Liver (tissue), 9 donors: ENCODE results near the gene CTNS. TPM values are rescaled to one million over a fixed set of nuclear protein-coding genes. Genes with fewer than 3 reads are reported as not detected.

ENCODE experiments used
- DNase-seq: peaks from one replicate; pipeline ENCODE4 v3.0.0-alpha.2; 2017; ENCODE audit warnings: low spot score
- H3K27ac ChIP-seq, 2 donors: one replicate each; pipeline ENCODE4 v1.7.0; 2013; ENCODE audit warnings: inconsistent platforms in 2 of 2, low read length in 2 of 2, control low read depth in 1 of 2, low read depth in 1 of 2, mild to moderate bottlenecking in 1 of 2
- H3K27me3 ChIP-seq, 4 donors: one replicate each; pipeline versions ENCODE4 v1.6.1 to v1.7.0; 2013; ENCODE audit warnings: low read length in 3 of 4, inconsistent platforms in 1 of 4, mild to moderate bottlenecking in 1 of 4, moderate library complexity in 1 of 4; ENCODE audit not compliant: control insufficient read depth in 4 of 4, insufficient read depth in 4 of 4
- H3K36me3 ChIP-seq, 4 donors: one replicate each; pipeline versions ENCODE4 v1.6.1 to v1.7.0; 2013; ENCODE audit warnings: low read length in 3 of 4, mild to moderate bottlenecking in 3 of 4, low read depth in 1 of 4, moderate library complexity in 1 of 4; ENCODE audit not compliant: control insufficient read depth in 4 of 4, insufficient read depth in 3 of 4
- H3K4me1 ChIP-seq, 4 donors: one replicate each; pipeline versions ENCODE4 v1.6.1 to v1.7.0; 2013; ENCODE audit warnings: low read length in 3 of 4, mild to moderate bottlenecking in 3 of 4, moderate library complexity in 1 of 4; ENCODE audit not compliant: control insufficient read depth in 4 of 4, insufficient read depth in 4 of 4
- H3K4me3 ChIP-seq, 3 donors: one replicate each; pipeline versions ENCODE4 v1.6.1 to v1.7.0; 2013; ENCODE audit warnings: low read length in 3 of 3, control low read depth in 1 of 3, low read depth in 1 of 3, mild to moderate bottlenecking in 1 of 3
- H3K9ac ChIP-seq, 2 donors: one replicate each; pipeline ENCODE4 v1.7.0; 2013; ENCODE audit warnings: low read length in 2 of 2, mild to moderate bottlenecking in 2 of 2, moderate library complexity in 2 of 2, control low read depth in 1 of 2, low read depth in 1 of 2
- H3K9me3 ChIP-seq, 4 donors: one replicate each; pipeline versions ENCODE4 v1.6.1 to v1.7.0; 2013; ENCODE audit warnings: low read length in 3 of 4; ENCODE audit not compliant: control insufficient read depth in 4 of 4
- ATF3 ChIP-seq: IDR thresholded peaks from 2 replicates; pipeline ENCODE4 v1.6.1; 2016; ENCODE audit warnings: antibody characterized with exemption
- GABPA ChIP-seq, 2 donors: IDR thresholded peaks in 1 of 2; conservative IDR thresholded peaks in 1 of 2; 2 replicates each; pipeline ENCODE4 v1.6.1; 2016; ENCODE audit warnings: antibody characterized with exemption in 2 of 2, mild to moderate bottlenecking in 1 of 2, moderate library complexity in 1 of 2
- HNF4A ChIP-seq, 2 donors: conservative IDR thresholded peaks; 2 replicates each; pipeline ENCODE4 v1.6.1; 2016; ENCODE audit warnings: antibody characterized with exemption in 2 of 2, mild to moderate bottlenecking in 2 of 2
- MAX ChIP-seq: IDR thresholded peaks from 2 replicates; pipeline ENCODE4 v1.6.1; 2016; ENCODE audit warnings: antibody characterized with exemption
- NR2F2 ChIP-seq: IDR thresholded peaks from 2 replicates; pipeline ENCODE4 v1.6.1; 2016; ENCODE audit warnings: antibody characterized with exemption
- RAD21 ChIP-seq, 2 donors: IDR thresholded peaks; 2 replicates each; pipeline ENCODE4 v1.6.1; 2016; ENCODE audit warnings: antibody characterized with exemption in 2 of 2, mild to moderate bottlenecking in 2 of 2
- RXRA ChIP-seq, 2 donors: IDR thresholded peaks; 2 replicates each; pipeline ENCODE4 v1.6.1; 2017 to 2018; ENCODE audit warnings: antibody characterized with exemption in 2 of 2, mild to moderate bottlenecking in 1 of 2
- SP1 ChIP-seq: IDR thresholded peaks from 2 replicates; pipeline ENCODE4 v1.6.1; 2018; ENCODE audit warnings: antibody characterized with exemption, mild to moderate bottlenecking
- YY1 ChIP-seq: IDR thresholded peaks from 2 replicates; pipeline ENCODE4 v1.6.1; 2016; ENCODE audit warnings: antibody characterized with exemption, mild to moderate bottlenecking
- WGBS: extraction: QIAGEN DNeasy Blood & Tissue Kit; methylation state at CpG from one replicate; pipeline ENCODE4 v1.1.7; 2013; 5-methylcytosine and 5-hydroxymethylcytosine counted together
- polyA plus RNA-seq, 2 donors: library from polyadenylated mRNA; stranded (reverse) in 1 of 2; unstranded in 1 of 2; fragments of 200-250 nt in 1 of 2; fragments of >200 nt in 1 of 2; fragmentation: Nextera tagmentation in 1 of 2; extraction: Ambion mirVana in 1 of 2; gene quantifications; one replicate each; pipeline versions ENCODE4 v1.2.1 to v1.2.3, GENCODE V29; 2013 to 2015
- total RNA-seq, 2 donors: library from RNA; depleted of rRNA; stranded (reverse); fragments of >200 nt; gene quantifications; one replicate each; pipeline ENCODE4 v1.2.3, GENCODE V29; 2014
- TF ChIP-seq, protein P1 (sequence below): IDR thresholded peaks from 2 replicates; pipeline ENCODE4 v1.6.1; 2016; ENCODE audit warnings: antibody characterized with exemption
- TF ChIP-seq, protein P2 (sequence below): IDR thresholded peaks from 2 replicates; pipeline ENCODE4 v1.6.1; 2016; ENCODE audit warnings: antibody characterized with exemption, mild to moderate bottlenecking
- donor health status: healthy.
- donor health status: healthy.
- donor health status: healthy.
- donor health status: healthy.
- donor health status: healthy.

Gene CTNS
- total and polyA plus RNA-seq, 4 donors: 6.6 to 15.3 (median 9.6) TPM

GRCh38 chr17:3613124-3613523, 23.4 kb upstream of the CTNS start:
- Histone ChIP-seq H3K36me3 (peaks cover 13 to 68% (median 46%) of the 10 kb centered on the region in 4 donors), H3K4me3 (no peak overlapping the region), H3K27ac (no peak overlapping the region), H3K9me3 (no peaks in the 10 kb centered on the region), H3K9ac (no peak overlapping the region), H3K4me1 (peaks cover 0 to 13% (median 8%) of the 10 kb centered on the region in 4 donors), H3K27me3 (no peaks in the 10 kb centered on the region)
- no peak for TF ChIP-seq RAD21 (IDR thresholded peaks at IDR 0.05)
- TF ChIP-seq, protein P1, sequence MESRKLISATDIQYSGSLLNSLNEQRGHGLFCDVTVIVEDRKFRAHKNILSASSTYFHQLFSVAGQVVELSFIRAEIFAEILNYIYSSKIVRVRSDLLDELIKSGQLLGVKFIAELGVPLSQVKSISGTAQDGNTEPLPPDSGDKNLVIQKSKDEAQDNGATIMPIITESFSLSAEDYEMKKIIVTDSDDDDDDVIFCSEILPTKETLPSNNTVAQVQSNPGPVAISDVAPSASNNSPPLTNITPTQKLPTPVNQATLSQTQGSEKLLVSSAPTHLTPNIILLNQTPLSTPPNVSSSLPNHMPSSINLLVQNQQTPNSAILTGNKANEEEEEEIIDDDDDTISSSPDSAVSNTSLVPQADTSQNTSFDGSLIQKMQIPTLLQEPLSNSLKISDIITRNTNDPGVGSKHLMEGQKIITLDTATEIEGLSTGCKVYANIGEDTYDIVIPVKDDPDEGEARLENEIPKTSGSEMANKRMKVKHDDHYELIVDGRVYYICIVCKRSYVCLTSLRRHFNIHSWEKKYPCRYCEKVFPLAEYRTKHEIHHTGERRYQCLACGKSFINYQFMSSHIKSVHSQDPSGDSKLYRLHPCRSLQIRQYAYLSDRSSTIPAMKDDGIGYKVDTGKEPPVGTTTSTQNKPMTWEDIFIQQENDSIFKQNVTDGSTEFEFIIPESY: no peak
- TF ChIP-seq, protein P2, sequence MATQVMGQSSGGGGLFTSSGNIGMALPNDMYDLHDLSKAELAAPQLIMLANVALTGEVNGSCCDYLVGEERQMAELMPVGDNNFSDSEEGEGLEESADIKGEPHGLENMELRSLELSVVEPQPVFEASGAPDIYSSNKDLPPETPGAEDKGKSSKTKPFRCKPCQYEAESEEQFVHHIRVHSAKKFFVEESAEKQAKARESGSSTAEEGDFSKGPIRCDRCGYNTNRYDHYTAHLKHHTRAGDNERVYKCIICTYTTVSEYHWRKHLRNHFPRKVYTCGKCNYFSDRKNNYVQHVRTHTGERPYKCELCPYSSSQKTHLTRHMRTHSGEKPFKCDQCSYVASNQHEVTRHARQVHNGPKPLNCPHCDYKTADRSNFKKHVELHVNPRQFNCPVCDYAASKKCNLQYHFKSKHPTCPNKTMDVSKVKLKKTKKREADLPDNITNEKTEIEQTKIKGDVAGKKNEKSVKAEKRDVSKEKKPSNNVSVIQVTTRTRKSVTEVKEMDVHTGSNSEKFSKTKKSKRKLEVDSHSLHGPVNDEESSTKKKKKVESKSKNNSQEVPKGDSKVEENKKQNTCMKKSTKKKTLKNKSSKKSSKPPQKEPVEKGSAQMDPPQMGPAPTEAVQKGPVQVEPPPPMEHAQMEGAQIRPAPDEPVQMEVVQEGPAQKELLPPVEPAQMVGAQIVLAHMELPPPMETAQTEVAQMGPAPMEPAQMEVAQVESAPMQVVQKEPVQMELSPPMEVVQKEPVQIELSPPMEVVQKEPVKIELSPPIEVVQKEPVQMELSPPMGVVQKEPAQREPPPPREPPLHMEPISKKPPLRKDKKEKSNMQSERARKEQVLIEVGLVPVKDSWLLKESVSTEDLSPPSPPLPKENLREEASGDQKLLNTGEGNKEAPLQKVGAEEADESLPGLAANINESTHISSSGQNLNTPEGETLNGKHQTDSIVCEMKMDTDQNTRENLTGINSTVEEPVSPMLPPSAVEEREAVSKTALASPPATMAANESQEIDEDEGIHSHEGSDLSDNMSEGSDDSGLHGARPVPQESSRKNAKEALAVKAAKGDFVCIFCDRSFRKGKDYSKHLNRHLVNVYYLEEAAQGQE: no peak
- TF ChIP-seq HNF4A (conservative IDR thresholded peaks at IDR 0.05): no peak
- TF ChIP-seq MAX: no peak
- no peak for TF ChIP-seq YY1
- no peak for TF ChIP-seq NR2F2
- DNase-seq: no peak
- 89% methylated on average over 6 of the region's 6 CpGs for WGBS

- Histone ChIP-seq H3K4me1 (peaks cover 0 to 13% (median 8%) of the 10 kb centered on the region in 4 donors), H3K4me3 (no peak overlapping the region), H3K27me3 (no peaks in the 10 kb centered on the region), H3K9ac (no peak overlapping the region), H3K9me3 (no peaks in the 10 kb centered on the region), H3K27ac (no peak overlapping the region), H3K36me3 (peaks cover 10 to 60% (median 36%) of the 10 kb centered on the region in 4 donors)
- no peak for DNase-seq
- TF ChIP-seq ATF3 (no peak), MAX (no peak), HNF4A (conservative IDR thresholded peaks at IDR 0.05) (peak; percentile 24), SP1 (no peak), RAD21 (IDR thresholded peaks at IDR 0.05) (no peak), YY1 (no peak), NR2F2 (peak; percentile 30), RXRA (IDR thresholded peaks at IDR 0.05) (peak; percentile 62 to 64), GABPA (IDR thresholded peaks at IDR 0.05 in 1 of 2, conservative IDR thresholded peaks at IDR 0.05 in 1 of 2) (no peak)
- TF ChIP-seq, protein P2: no peak
- 80% methylated on average over 18 of the region's 18 CpGs for WGBS
Observed at GRCh38 chr17:3615160-3615870, 21.2 kb upstream of the CTNS start.
